Measurements from ENCODE around the gene CCDC188.

The CCDC188 gene

DNA sequence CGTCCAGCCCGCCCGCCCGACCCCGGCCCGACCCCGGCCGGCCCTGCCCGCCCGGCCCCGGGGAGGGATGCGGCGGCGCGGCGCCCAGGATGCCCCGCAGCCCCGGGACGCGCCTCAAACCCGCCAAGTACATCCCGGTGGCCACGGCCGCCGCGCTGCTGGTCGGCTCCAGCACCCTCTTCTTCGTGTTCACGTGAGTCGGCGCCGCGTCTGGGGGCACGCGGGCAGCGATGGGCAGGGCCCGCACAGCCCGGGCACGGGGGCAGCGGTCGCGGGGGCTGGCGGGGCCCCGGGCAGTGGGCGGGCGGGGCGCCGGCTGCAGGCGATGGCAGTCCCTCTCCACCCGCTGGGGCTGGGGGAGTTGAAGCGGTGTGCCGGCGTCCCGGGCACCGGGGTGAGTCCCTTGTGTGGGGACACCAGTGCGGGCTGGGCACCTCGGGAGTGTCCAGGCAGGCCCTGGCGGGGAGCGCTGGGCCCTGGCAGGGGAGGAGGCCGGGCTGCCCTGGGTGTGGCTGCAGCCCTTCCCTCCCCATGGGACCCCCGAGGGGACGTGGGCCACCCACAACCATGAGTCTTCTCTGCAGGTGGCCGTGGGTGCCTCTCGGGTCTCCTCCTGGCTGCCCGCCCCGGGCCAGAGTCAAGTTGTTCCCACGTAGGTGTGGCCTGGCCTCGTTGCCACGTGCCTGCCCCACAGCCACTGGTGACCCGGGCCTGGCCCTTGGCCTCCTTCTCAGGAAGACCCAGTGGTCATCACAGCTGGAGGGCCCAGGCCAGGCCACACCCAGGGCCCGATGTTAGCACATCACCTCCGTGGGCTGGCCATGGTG lies 18.8 kb downstream of the CCDC188 start:
- no peak for DNase-seq

DNA sequence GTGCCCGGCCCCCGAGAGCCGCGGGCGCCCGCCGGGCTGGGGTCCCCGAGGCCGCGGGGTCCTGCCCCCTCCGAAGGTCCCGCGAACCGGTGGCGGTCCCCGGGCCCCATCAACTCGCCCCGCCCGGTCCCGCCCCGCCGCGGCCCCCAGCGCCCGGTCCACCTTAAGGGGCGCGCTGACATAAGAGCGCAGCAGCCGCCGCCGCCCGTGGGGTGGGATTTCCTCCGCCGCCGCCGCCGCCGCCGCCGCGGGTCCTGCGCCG lies 19.3 kb downstream of the CCDC188 start, which contains the start of gene ZDHHC8:
ZDHHC8 (plus strand) TSS at position 208 of the 262 bp plus-strand sequence. CDS start 144 bp downstream, outside the sequence.
- peak; percentile 23 for DNase-seq

DNA sequence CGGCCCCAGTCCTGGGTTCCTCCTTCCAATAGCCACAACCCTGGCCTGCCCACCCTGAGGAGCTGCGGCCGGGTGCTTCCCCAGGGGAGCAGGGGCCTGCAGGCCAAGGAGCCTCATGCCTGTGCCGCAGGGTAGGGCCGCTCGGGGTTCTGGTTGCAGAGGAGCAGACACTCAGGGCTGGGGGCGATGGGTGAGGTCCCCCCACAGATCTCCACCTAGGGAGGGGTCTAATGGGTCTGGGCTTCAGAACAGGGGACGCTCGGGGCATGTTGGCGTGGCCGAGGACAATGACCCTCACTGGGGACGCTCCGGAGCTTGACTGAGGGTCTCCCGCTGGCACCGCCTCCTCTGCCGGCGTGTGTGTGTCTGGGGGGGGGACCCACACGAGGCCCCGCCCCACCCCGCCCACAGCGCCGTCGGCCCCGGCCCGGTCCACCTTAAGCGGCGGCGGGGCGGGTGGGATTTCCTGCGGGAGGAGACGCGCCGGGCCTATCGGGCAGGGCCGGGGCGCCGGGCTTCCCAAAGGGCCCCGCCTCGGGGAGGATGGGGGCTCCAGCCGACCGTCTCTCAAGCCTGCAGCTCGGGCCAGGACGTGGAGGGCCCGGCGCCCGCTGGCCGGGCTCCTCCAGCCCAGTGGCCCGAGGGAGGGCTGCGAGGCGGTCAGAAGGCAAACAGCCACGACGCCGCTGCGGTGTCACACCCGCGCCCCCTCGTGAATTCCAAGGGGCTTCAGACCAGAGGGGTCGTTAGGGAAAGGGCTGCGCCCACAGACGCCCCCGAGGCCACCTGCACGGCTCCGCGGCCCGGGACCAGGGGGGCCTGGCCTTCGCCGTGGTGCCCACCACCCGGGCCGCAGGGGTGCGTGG lies 19.9 kb downstream of the CCDC188 start:
- peak; percentile 79 for DNase-seq

DNA sequence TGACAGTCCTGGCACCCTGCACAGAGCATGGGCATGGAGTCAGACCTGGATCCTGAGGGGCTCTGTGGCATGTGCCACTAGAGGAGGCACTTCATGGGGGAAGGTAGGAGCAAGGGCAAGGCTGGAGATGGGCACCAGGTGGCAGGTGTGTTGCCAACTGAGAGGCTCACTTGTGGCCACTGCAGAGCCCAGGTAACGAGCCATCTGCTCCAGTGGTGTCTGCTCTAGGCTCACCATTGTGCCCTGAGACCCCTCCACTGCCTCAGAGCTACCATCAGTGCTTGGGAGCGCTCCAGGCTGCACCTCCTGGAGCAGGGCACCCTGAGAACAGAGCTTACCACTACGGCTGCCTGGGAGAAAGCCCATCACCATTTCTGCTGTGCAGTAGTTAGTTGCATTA lies 20.5 kb downstream of the CCDC188 start:
- DNase-seq = no peak

DNA sequence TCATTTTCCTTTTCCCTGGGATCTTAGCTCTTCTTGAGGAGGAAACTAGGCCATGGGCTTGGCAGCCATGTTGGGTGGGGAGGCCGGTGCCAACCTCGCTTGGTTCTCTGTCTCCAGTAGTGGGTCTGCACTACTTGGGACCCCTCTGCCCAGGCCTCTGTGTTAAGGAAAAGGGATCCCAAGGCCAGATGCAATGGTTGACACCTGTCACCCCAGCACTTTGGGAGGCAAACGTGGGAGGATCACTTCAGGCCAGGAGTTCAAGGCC lies 21.2 kb downstream of the CCDC188 start:
- no peak for DNase-seq

DNA sequence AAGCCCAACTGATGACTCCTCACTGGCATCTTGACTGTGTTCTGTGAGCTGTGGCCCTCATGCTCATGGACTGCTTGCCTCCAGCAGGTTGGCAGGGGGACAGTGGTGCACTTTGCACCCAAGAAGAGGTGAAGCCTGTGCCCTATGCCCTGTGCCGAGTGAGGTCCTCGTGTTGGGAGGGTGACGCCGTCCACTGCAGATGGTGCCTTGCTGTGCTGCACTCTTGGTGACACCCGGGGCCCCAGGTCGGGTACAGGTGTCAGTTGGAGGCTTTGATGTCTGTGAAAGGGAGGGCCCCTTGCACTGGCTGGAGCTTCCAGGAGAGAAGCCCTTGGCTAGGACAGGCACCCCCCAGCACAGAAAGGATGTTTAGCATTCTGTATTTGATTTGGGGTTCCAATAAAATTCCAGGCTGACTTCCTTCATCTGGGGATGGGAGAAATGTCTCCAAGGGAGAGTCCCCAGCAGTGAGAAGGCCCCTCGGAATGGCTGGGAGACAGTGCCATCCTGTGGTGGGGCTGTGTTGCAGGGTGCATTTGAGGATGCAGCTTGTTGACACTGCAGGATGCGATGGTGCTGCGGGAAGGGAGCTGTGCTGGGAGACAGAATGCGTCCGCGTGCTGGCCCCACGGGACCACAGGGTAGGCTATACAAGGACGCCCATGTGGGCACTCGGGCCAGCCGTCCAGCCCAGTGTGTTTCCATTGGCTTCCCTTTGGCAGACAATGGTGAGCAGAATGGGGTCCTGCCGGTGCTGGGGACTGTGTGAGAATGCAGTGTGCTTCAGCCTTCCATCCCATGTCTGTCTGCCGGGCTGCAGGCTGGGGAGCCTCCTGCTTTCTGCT lies 21.7 kb downstream of the CCDC188 start:
- peak; percentile 16 for DNase-seq

DNA sequence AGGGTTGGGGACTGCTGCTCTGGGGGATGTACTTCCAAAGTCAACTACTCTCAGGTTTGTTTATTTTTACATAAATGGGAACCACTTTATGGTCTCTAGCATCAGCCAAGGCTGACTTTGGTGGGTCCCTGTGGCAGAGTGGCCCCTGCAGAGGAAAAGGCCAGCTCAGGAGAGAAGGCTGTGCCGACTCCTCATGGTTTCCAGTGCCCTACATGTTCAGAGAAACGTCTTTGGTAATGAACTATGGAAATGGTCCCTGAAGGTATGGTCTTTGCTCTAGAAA lies 22.3 kb downstream of the CCDC188 start:
- DNase-seq = no peak

DNA sequence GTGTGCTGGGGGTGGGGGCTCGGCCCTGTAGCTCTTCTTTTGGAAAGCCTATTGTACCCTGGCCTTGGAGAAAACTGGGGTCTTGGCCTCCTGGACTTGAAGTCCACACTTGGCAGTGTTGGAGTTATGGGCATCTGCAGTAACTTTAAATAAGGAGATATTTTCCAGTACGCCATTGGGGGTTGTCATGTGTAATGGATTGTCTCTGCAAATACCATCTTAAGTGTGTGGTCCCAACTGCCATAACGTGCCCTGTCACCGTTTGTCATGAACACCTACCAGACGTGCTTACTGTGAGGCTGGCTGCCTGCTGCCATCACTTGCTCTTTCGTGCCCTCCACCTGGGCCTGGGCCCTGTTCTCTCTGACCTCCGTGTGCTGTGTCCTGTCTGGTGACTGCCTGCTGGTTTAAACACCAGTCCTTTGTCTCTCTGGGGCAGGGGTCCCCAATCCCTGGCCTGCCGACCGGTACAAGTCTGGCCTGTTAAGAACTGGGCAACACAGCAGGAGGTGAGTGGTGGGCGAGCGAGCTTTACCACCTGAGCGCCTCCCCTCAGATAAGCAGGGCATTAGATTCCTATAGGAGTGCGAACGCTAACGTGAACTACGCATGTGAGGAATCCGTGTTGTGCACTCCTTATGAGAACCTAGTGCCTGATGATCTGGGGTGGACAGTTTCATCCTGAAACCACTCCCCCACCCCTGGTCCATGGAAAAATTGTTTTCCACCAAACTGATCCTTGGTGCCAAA lies 22.8 kb downstream of the CCDC188 start:
- no peak for DNase-seq

DNA sequence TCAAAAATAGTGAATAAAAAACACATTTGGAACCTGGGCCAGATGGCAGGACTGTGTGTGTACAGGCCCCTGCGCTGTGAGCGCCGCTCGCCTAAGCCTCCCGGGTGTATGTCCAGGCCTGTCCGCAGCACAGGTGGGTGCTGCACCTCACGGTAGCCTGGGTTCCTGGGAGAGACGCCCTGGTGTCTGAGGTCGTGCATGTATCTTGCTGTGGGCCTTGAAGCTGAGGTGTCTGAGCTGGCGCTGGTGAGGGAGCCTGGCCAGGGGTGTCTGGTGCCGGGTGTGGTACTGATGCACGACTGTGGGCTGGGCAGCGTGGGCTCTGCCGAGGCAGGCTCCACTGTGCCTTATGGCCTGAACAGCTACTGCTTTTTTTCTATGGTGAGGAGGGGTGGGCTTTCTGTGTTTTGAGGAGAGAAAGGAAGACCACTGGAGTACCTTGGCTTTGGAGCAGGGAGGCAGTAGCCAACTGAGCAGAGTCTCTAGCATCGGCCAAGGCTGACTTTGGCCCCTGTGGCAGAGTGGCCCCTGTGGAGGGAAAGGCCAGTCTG lies 23.5 kb downstream of the CCDC188 start:
- DNase-seq = no peak

DNA sequence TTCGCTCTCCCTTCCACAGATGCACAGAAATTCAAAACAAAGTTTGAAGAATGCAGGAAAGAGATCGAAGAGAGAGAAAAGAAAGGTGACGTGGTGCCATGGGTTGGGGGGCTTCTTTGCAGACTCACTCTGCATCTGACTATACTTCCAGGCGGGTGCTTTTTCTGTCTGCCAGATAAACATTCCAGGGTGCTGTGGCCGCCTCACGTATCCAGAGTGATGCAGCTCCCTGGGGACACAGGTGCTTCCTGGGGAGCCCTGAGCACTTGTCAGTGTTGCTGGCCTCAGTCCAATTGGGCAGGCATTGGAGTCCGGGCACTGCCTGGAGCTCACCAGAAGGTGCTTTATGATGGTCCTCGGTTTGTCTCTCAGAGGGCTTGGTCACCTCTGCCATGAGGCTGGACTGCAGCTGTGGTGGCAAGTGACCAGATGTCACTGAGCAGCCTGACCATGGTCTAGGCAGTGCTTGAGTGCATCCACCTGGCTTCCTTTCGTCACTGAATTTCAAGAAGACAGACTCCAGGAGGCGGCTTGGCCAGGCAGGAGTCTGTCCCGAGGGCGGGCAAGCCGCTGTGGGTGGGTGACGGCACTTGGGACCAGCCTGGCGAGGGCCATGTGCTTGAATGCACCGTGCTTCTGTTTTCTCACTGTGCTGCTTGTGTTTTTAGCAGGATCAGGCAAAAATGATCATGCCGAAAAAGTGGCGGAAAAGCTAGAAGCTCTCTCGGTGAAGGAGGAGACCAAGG lies 24.4 kb downstream of the CCDC188 start:
- DNase-seq = no peak

DNA sequence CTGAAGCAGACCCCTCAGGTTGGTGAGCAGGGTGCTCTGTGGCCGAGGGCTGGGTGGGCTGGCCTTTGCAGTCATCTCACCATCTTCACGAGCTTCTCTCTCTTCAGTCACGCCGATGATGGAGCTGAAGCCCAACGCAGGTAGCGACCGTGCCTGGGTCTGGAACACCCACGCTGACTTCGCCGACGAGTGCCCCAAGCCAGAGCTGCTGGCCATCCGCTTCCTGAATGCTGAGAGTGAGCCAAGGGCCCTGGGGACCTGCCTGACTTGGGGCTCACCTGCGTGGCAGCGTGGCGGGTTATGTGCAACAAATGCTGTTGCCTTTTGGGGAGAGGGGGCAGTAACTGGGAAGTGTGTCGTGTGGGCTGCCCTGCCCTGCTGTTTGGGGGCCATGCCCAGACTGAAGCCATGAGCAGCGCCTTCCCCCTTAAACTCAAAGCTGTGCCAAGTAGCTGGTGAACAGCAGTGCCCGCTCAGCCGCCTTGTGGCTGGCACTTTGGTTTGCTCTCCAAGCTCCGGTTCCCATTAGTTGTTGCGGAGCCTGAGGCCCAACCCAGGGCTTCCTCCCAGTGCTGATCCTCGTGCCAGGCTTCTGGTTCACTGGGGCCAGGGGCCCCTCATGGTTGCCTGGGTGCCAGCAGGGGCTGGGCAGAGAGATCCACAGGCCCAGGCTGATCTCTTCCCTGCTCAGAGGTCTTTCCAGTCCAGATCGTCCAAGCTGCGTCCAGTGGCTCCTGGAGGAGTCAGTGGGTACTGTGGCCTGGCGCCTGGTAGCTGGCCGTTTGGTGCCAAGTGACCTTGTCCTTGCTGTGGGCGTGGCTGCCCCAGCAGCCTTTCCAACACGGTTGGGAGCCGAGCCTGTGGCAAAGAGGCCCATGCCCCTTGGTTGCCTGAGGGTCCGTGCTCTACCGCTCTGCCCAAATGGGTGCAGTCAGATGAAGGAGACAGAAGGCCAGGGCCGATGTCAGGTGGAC lies 25.4 kb downstream of the CCDC188 start:
- no peak for DNase-seq

DNA sequence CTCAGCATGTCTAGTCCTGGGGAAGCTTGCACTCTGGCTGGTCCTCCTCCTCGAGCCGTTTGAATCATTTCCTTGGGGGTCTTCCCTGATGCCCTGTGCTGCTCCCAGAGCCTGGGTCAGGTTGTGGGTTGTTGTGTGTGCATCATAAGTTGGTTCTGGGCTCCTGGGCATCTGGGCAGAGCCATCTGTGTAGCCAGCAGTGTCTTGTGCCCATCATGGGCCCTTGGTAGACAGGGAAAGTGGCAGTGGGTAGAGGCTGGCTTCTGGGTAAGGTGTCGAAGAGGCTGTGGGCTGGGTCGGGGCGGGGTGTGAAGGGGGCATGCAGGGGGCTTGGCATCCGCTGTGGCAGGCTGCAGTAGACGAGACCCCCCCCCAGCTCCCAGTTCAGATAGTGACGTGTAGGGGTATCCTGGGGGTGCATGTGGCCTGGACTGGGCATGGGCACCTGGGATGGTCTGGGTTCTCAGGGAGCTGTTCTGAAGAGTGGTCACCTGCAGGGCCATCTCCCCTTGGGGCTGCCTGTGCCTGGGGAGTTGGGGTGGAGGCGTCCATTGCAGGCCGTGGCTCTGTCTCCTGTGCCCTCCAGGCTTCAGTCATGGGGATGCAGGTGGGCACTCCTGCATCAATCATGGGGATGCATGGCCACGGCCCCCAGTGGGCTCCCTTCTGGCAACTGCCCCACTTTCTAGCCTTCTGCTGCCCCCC lies 26.6 kb downstream of the CCDC188 start:
- DNase-seq = no peak

DNA sequence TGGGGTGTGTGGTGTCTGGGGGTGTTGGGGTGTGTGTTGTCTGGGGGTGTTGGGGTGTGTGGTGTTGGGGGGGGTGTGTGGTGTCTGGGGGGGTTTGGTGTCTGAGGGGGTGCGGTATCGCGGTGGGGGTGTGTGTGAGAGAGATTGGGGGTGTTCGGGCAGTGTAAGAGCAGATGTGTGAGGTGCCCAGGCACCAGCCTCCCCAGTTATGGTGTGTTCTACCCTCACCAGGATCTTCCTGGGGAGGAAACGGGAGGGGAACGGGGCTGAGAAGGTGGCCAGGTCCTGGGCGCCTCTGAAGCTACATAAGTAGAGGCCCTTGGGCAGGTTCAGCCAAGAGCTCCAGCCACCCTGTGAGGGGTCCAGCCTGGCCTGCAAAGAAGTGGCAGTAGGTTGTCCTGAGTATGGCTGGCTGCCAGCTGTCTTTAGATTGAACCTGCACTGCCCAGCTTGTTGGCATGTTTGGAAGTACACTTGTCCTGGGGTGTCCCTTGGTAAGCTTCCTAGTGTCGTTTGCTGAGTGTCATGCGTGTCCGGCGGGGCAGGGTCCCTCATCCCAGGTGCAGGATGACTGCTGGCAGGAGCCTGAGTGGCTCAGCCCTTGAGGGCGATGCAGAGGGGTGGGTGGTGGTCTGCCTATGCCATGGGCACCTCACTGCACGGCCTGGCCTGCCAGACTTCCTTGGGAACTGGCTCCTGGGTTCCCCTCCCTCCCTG lies 27.3 kb downstream of the CCDC188 start:
- DNase-seq = no peak

DNA sequence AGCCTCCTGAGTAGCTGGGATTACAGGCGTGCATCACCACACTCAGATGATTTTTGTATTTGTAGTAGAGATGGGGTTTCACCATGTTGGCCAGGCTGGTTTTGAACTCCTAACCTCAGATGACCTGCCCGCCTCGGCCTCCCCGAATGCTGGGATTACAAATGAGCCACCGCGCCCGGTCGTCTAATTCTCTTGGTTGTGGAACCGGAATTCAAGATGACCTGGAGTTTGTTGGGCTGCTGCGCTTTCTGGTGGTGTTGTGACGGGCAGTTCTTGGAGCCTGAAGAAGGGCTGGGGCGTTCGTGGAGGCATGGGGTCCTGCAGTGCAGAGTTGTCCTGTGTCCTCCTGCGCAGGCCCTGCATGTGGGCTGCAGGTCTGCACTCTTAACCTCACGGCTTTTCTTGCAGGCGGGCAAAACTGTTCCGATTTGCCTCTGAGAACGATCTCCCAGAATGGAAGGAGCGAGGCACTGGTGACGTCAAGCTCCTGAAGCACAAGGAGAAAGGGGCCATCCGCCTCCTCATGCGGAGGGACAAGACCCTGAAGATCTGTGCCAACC lies 28.9 kb downstream of the CCDC188 start:
- DNase-seq = no peak

DNA sequence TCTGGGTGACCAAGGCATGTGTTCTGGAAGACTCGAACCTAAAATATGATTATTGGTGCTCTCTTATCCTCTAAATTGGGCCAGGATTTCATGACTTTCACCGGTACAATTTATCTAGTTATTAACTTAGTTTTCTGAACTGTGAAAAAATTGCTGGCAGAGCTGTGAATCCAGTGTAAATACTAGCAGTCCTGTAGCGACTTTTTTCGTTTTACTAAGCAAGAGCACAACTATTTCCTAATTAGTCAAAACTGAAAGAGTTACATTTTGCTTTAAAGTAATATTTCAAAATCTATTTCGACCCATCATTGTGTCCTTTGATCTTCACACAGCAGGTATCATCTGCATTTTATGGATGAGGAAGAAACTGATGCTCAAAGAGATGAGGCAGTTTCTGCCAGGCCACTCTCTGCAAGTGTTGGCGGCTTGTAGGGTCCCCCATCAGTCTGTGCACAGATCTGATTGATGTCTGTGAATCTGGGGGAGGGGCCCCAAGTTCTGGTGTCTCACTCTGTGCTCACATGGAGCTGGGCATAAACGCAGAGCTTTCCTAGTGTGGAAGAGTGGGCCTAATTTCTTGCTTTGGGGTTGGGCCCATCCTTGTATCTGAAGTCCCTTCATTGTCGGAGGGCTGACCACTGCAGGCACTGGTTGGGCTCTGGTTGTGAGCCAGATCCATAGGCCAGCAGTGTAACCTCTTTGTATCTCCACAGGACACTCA lies 32.4 kb downstream of the CCDC188 start:
- DNase-seq = no peak

DNA sequence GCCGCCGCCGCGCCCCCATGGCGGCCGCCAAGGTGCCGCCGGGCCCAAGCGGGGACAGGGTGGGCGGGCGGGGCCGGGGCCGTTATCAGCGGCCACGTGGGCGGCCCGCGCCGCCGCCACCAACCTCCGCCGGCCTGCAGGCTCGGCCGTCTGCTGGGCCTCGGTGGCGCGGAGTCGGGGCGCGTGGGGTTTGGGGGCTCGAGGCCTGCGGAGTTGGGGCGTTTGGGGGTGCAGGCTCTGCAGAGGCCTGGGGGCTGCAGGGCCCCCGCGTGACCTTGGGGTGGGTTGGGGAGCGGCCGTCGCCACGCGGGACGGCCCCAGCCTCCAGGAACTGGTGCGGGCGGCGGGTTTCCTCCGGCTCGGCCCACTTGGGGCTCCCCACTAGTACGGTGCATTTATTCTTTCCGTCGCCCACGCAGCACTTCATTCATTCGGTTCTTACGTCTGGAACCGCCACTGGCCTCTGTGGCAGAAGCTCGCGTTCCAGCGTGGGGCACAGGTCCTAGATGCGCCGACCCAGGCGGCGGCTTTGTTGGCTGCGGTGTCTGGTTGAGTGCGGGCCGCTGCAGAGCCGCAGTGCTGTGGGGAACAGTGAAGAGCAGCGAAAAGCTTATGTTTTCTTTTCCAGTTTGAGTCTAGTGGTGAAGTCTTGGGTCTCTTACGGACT lies 33.1 kb downstream of the CCDC188 start:
- no peak for DNase-seq

DNA sequence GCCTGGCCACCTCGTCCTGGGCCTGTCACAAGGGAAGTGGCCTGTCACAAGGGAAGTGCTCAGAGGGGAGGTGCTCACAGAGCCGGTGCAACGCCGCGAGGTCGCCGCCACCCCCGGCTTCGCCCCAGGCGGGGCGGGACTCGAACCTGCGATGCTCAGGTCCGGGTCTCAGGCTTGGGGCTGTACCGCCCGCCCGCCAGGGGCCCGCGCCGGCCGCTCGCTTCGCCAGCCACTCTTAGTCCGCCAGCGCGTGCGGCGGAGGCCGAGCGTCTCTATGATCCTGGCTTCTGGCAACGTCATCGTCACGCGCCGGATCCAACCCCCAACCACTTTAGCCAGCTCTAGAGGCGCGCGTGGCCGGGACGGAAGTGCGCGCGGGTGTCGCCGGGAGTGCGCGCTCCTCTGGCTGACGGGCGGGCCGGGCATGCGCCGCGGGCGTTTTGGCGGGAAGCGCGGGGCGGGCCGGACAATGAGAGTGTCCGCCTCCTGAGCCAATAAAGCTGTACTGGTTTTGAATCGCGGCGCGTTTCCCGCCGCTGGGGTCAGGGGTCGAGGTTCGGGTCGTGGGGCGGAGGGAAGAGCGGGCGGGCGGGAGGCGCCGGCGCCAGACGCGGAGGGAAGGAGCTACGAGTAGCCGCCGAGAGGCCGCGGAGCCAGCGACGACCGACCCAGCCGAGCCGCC lies 33.8 kb downstream of the CCDC188 start, which contains the start of gene TRMT2A:
TRMT2A (minus strand) TSS at position 276 of the 682 bp plus-strand sequence. CDS start 320 bp downstream, outside the sequence.
- DNase-seq = peak; percentile 97
